GM19328 (cell line): ENCODE results near the gene MOCS2.

ENCODE experiments used
- ATAC-seq: cut with Tn5 transposase; IDR thresholded peaks from one replicate; pipeline ENCODE4 v1.9.1; 2021; ENCODE audit warnings: mild to moderate bottlenecking, moderate library complexity; ENCODE audit not compliant: unreplicated experiment

Gene MOCS2

DNA sequence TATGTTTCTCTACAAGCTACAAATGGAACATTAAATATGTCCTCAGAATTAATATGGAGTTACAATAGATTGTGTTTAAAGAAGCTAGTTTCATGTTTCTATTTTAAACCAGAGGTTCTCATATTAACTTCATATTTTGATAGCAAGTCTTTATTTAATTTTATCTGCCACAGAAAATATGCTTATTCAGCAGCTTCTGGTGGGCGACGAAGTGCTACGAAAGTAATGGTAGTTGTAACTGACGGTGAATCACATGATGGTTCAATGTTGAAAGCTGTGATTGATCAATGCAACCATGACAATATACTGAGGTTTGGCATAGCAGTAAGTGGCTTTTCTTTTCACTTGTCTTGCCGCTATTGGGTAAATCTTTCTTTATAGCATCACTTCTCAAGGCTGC is 54.2 kb downstream of the MOCS2 start:
- no peak for ATAC-seq

GRCh38 chr5:53053364-53053763 is 56.2 kb downstream of the MOCS2 start:
- ATAC-seq: no peak

DNA sequence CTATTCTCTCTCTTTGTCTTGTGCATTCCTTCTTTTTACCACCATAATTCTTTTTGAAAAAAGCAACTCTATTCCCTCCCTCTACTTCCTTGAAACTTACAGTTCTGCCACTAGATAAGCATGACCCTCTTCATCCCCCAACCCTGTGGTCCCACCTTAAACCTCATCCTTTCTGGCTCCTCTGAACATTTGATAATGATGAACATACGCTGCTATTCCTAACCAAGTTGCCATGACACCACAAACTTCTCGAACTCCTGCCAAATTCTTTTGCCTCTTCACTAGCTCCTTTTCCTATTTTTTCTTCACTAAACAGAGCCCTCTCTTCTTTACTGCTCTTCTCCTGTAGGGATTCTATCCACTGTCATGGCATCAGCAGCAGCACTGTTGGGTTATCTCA is 57.1 kb downstream of the MOCS2 start:
- ATAC-seq: no peak

GRCh38 chr5:53048248-53048647 is 61.3 kb downstream of the MOCS2 start:
- no peak for ATAC-seq
